GM21367 (cell line): ENCODE data around the gene SNED1.

ENCODE experiments used
- ATAC-seq: cut with Tn5 transposase; IDR thresholded peaks from one replicate; pipeline ENCODE4 v1.9.1; 2021; ENCODE audit not compliant: unreplicated experiment

The SNED1 gene

DNA sequence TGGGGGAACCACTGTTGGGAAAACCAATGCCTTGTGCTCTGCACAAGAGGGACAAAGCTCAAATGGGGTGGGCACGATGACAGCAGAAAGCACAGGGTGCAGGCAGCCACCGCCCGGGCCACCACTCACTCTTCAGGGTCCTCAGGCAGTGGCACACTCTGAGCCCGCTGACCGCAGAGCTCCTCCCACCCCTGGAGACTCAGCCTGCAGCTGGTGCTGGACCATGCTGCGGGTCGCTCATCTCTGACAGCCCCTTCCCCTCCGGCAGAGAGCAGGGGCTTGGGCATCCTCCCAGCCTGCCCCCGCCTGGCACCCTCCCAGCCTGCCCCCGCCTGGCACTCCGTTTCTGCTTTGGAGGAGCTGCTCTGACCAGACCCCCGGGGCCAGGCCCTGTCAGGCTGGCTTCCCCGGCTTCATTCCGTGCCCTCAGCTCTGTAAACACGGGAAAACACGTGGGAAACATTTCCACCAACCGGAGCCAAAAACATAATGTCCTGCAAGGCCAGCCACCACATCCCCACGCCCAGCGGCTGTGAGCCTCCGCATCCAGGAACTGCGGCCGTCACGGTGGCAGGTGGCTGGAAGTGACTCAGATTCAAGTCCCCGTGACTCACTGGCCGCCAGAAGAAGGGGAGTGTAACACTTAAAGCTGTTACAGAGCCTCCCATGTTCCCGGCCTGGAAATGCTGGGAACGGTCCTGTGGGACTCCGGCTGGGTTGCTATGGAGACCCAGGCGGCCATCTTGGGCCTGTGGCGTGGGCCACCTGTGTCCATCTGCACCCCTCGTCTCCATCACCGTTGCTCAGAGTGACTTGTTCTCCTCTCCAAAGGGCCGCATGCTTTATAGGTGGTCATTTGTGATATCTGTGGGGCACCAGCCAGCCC lies 6.8 kb upstream of the SNED1 start:
- ATAC-seq: no peak

DNA sequence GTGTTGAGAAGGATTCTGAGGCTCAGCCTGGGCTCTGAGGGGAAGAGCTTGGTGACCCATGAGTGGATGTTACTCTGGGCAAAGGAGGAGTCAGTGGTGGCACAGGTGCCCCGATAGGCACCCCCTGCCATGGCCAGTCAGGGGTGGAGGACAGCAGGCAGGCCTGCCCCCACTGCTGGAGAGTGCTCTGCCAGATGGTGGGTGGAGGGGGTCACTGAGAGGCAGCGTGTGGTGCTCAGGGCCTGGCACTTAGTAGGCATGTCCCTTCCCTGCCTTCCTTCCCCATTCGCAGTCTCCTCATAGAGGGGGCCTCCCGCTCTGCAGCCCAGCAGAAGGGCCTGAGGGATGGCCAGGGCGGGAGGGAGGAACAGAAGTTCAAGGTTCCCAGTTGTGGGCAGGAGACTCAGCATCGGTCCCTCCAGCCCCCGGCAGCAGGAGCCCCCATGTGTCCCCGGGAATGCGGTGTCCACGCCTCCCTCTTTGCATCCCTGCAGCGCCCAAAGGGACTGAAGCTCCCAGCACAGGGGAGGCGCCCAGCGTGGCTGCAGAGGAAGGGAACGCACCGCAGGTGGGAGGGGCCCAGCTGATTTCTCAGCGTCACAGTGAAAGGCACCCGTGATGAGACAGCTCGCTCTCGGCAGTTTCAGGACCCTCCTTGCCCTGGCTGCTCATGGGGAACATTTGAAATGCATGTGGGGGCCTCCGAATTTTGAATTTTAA lies 5.7 kb upstream of the SNED1 start:
- ATAC-seq: no peak

DNA sequence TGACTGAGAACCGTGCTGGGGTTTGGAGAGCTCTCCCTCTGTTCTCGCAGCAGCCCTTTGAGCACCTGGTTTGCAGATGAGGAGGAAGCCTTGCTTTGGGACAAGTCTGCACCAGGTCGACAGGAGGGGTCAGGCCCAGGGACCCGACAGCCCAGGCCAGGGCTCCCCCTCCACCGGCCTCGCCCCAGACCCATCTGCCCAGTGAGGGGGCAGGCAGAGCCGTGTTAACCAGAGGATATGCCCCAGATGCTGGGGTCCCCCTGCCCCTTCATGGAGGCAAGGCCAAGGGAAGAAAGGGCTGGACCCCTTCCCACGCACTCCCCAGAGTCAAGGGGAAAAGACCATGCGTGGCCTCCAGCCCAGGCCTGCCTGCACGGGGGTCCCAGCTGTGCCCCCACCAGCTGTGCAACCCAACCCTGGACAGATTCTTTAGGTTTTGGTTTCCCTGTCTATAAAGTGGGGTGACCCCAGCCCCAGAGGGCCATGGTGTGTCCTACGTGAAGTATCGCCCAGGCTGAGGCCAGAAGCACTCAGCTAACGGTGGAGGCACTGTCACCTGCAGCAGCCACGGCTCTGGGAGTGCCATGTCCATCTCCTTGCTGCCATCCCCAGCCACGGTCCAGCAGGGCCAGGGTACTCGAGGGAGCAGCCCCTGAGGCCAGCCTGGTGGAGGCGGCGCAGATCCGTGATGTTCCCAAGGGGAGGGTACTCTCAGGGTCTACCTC lies 4.8 kb upstream of the SNED1 start:
- no peak for ATAC-seq

DNA sequence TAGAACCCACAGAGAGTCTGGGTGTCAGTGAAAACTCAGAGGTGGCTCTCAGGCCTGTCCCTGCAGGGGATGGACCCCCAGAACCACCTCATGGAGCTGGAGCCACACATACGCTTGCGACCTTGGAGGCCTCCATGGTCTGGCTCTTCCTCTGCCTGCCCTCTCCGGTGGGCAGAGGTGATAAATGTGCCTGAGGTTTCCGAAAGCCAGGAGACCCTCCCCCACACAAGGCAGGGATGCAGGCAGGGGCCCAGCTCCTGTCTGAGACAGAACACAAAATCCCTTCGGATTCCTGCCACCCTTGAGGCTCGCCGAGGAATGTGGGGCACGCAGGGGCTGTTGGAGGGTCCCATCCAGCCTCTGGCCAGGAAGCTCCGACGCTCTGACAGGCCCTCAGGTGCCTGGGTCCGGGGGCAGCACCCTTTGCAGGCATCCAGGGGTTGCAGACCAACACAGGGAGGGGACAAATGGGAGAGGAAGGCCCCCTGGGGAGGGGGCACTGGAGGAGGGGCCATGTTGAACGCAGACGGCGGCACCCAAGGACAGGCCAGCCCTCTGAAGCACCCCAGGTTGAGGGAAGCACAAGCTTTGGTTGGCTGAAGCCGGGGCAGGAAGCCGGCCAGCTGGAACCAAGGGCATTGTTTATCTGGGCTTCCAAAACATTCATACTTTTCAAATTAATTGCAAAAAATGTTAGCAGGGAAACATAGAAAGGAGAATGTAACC lies 4.1 kb upstream of the SNED1 start:
- ATAC-seq: no peak

DNA sequence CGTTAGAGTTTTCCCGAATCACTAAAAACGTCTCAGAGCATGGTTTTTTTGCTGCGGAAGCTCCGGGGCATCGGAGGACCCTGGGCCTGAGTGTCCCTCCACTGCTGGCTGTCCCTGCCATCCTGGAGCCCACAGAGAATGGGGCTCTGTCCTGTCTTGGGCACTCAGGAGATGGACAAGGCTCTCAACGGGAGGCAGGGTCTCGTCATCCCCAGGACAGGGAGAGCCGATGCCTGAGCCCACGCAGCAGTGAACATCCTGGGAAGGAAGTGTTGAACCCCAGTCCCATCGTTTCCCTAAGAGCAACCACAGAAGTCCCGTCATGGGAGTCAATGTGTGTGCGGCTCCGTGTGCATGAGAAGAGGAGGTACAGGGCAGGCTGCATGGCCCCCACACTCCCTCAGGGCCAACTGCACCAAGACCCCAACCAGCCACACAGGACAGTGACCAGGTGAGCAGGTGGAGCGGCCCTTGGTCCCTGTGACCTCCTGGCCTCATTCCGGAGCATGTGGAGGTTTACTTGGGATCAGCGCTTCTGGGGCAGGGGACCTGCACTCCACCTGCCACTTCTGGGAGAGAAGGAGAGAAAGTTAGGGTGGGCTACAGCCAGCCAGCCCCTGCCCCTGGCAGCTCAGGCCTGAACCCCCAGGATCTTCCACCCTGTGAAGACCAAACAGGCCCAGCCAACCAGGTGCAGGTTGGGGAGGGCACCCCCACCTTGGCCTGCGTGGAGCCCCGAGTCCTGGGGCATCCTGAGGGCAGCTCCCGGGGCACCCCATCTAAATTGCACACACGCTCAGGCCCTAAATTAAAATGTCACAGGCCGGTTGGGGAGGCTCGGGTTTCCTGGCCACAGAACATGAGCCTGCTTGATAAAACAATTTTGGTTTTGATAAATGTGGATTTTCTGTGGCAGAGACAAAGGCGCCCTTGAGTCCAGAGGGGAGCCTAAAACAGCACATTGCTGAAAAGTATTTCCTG lies 3.1 kb upstream of the SNED1 start:
- no peak for ATAC-seq

DNA sequence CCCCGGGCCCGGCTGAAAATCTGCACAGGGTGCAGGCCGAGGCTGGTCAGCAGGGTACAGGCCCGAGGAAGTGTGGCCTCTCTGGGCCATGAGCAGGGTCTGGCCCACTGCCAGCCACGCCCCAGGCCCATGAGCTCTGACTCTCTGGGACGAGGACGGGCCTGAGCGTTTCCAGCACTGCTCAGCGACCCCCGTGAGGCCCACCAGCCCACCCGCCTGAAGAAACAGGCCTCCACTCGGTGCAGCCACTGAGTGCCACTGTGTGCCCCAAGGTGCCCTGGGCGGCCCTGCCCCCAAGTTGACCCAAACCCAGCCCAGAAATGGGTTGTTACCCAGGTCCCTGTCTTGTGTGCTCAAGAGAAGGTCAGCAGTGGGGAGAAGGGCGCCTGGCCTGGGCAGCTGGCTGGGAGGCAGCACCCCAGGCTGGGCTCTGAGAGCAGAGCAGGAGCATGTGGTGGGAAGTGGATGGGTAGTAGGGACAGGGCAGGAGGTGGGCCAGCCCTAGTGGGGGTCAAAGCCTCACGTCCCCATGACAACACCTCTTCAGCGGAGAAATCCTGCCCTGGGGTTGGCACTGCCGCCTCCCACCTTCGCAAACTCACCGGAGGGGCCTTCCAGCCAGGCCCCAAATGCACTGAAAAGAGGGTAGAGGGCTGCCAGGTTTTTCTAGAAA lies 2.1 kb upstream of the SNED1 start:
- no peak for ATAC-seq

DNA sequence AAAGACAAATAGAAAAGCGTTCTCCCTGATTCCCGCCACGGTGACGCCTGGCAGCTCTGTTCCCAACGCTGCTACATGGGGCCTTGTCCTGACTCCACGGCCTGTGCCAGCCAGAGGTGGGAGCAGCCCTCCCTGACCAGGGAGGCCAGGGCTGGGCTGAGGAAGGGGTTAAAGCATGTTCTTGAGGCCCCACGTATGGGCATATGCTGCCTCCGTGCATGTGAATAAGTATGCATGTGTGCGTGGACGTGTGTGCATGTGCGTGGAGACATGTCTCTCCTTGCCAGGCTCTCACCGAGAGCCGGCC lies 1.6 kb upstream of the SNED1 start:
- no peak for ATAC-seq

DNA sequence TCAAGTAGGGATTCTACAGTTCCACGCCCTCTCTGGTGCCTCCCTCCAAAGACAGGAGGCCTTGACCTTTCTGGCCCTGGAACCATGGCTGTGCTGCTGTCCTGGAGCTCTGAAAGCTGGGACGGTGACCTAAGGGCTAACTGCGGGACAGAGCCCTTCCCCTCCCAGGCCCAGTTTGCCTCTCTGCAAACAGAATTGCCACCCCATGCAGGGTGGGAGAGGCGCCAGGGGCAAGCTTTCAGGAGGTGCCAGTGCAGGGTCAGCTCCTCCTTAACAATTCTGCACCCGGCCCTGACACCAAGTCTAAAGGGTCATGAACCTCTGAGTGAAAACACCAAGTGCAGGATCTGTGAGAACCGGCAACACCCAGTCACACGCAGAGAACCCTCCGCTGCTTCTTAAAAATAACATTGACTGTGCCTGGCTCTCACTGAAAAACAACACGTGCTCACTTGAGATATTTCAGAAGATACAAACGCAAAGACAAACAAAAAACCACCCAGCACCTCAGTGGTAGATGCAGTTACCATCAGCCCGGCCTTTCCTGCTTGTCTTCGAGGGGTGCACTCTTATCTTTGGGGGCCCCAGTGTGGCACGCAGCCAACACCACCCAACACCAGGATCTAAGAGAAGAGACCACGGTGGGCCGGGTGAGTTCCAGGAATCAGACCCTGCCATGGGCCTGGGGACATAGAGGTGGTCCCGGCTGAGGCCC lies 1.1 kb upstream of the SNED1 start:
- ATAC-seq: no peak

DNA sequence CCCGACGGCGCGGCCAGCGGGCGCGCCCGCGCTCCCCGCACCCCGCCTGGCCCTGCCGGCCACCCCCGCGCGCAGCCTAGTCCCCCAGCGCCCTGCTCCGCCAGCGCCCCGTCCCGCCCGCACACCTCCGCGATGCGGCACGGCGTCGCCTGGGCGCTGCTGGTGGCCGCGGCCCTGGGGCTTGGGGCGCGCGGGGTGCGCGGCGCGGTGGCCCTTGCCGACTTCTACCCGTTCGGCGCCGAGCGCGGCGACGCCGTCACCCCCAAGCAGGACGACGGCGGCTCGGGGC lies 232 bp downstream of the SNED1 start:
- no peak for ATAC-seq

DNA sequence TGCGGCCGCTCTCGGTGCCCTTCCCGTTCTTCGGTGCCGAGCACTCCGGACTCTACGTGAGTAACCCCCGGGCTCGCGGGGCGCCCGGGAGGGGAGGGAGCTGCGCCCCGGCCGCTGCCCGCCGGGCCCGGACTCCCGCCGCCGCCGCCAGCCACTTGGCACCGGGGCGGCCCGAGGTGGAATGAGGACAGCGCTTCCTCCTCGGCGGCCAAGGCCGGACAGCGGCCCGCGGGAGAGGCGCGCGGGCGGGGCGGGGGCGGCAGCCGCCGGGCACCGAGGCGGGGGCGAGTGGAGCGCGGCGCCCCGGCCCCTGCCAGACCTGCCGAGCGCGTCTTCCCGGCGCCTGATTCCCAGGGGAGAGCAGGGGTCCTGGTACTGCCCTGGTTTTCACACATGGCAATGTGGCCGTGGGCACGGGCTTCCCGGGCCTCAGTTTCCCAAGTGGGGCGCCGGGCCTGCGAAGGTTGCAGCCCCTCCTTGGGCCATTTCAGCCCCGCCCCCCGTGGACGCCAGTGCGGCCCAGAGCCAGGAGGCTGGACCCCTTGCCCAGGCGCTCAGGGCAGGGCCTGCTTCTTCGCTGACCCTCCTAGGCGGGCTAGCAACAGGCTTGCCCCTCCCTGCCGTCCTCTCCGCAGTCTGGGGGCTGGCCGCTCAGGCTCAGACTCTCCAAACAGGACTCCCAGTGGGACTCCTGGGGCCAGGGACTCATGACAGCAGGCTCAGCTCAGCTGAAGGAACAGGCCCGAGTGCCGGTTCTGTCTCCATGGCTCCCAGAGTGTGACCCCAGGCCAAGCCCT lies 775 bp downstream of the SNED1 start:
- no peak for ATAC-seq

DNA sequence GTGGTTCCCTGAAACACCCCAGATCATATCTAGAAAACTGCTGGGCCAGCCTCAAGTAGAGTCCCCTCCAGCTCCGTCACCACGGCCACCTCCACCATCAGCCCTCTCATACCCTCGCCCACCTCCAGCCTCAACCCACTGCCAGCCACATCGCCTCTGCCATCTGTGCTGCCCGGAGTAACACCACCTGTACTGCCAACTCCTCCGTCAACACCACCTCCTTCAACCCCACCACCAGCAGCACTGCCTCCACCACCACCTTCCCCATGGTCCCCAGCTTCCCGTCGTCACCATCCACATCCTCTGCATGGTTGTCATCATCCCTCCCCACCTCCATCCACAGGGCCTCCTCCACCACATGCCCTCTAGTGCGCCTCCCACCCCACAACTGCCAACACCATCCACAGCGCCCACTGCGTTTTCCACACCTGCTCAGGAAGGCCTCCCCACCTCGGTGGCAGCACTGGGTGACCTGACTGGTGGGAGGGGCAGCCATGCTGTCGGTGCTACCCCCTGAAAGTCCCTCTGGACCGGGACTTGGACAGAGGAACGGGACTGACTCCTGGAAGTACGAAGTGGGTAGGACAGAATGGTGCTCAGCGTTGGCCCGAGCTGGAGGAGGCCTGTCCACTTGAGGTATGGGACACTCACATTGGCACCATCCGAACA lies 1.6 kb downstream of the SNED1 start:
- ATAC-seq: no peak

DNA sequence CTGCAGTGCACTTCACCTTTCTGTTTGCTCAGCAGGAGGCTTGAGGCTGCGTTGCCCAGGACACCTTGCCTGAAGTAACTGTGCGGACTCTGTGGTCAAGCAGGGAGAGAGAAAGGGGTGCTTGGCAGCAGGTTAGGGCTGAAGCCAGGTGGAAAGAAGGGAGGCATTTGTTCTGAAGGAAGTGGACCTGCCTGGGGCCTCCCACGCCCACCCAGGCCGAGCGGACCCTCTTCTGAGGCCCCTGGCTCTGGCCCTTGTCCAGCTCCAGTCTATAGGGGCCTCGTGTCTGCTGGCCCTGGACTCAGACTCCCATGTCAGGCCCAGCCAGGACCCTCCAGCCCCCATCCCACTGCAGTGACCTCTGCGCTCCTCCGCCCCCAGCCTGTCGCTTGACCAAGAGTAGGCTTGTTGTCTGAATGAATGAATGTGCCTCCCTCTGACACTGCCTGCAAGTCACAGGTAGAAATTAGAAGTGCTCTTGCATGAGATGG lies 2.5 kb downstream of the SNED1 start:
- ATAC-seq: no peak

DNA sequence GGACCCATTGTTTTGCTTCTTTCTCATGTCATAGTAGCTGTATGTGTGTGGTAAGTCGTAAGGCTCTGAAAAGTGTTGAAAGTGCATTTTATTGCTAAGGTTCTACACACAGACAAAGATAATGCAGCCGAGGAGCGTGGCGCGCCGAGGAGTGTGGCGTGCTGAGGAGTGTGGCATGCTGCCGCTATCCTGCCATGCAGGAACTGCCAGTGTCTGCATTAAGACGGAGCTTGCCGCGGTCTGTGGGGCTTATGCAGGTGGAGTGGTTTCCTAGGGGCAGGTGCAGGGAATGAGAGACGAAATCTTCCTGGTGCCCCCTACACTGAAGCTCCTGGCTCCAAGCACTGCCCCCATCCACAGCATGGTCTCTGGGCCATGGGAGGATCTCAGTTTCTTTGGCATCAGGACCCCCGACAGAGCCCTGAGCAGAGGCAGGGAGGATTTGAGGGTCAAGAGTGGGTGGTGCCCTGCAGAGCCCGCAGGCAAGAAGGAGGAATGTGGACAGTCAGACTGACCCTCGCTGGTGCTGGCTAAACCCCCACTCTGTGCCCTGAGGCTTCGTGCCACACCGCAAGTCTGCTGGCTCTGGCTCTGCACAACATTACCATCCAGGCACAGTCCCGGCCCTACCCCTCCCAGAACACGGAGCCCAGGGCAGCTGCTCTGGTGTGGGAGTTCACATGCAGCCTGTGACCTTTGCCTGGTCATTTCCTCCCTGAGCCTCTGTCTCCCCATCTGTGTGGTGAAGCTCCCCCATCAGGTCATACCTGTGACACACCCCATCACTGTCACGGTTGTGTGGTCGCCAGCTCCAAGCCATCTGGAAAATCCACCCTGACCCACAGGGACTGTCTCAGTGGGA lies 3.2 kb downstream of the SNED1 start:
- ATAC-seq: no peak

DNA sequence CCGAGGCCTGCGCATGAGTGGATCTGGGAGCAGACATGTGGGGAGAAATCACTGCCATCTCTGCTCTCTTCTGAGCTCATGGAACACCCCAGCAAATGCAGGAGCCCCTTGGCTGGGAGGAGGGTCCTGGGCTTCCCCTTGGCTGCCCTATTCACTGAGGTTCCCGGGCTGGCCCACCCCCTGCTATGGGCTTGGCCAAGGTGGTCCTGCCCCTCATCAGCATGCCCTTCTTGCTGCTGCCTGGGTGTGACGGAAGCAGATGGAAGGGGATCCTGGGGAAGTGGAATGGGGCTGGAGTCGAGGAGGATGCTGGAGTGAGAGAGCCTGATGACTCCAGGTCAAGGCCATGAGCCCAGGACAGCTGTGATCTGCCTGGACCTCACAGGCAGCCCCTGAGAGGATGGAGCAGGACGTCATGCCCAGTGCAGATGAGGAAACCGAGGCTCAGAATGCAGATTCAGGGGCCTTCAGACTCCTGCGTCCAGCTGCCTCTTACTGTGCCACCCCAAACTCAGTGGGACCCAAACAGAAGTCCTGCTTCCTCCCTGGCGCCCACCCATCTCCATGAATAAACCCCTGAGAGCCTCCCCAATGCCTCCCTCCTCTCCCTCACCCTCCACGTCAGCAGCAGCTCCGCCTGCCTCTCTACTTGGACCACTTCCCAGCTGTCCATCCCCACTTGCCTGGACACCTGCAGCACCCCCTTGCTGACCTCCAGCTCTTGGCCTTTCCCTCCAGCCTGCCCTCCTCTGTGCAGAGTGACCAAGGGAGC lies 4.0 kb downstream of the SNED1 start:
- ATAC-seq: no peak

DNA sequence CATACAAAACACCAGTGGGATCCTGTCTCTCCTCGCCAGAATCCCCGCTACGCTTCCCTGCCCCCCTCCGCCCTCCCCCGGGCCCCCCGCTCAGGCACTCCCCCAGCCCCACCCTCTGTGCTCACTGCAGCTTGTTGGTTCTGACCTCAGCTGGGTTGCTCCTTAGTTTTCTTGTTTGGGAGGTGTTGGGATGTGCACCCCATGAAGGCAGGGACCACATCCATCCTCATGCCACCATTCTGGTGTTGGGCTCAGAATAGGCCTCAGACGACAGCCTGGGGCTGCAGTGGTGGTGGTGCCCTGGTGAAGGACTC lies 4.6 kb downstream of the SNED1 start:
- no peak for ATAC-seq

DNA sequence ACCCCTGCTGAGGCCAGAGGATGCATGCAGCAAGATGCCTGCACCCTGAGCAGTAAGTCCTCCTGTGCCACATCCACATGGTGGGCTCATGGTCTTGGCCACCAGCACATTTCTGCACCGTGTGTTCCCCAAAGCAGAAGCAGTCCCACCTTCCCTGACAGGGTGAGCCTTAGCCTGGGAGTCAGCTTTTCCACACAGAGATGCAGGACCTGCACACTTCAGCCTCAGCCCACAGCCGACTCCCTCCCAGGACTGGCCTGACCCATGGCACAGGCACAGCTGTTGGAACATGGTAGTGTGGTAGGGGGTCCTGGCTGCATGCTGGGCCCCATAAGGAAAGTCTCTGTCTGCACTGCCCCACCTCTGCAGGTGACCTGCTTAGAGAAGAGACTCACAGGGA lies 5.0 kb downstream of the SNED1 start:
- ATAC-seq: no peak
